Vagina (tissue), 2 donors: ENCODE results near the gene OR10A3.

Source experiments
- POLR2A ChIP-seq, 2 donors: fragments of 450-650 bp; IDR thresholded peaks; one replicate each; pipeline ENCODE4 v1.6.1; 2017; ENCODE audit warnings: antibody characterized with exemption in 2 of 2, mild to moderate bottlenecking in 2 of 2, moderate library complexity in 2 of 2
- POLR2AphosphoS5 ChIP-seq, 2 donors: sonication (generic); formaldehyde crosslinking; IDR thresholded peaks; one replicate each; pipeline ENCODE4 v1.9.0; 2017; ENCODE audit warnings: antibody characterized with exemption in 2 of 2, mild to moderate bottlenecking in 2 of 2, low read depth in 1 of 2; ENCODE audit not compliant: insufficient read depth in 1 of 2
- TF ChIP-seq, protein P1 (sequence below), 3 experiments: fragments of 450-650 bp in 2 of 3; fragments of 200-600 bp in 1 of 3; sonication (generic) in 1 of 3; IDR thresholded peaks; one replicate each; pipeline ENCODE4 v1.5.1; 2017 to 2019; ENCODE audit warnings: antibody characterized with exemption in 3 of 3, mild to moderate bottlenecking in 2 of 3, moderate library complexity in 2 of 3

- TF ChIP-seq, protein P1, sequence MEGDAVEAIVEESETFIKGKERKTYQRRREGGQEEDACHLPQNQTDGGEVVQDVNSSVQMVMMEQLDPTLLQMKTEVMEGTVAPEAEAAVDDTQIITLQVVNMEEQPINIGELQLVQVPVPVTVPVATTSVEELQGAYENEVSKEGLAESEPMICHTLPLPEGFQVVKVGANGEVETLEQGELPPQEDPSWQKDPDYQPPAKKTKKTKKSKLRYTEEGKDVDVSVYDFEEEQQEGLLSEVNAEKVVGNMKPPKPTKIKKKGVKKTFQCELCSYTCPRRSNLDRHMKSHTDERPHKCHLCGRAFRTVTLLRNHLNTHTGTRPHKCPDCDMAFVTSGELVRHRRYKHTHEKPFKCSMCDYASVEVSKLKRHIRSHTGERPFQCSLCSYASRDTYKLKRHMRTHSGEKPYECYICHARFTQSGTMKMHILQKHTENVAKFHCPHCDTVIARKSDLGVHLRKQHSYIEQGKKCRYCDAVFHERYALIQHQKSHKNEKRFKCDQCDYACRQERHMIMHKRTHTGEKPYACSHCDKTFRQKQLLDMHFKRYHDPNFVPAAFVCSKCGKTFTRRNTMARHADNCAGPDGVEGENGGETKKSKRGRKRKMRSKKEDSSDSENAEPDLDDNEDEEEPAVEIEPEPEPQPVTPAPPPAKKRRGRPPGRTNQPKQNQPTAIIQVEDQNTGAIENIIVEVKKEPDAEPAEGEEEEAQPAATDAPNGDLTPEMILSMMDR (IDR thresholded peaks at IDR 0.05): no peak
- TF ChIP-seq POLR2A (IDR thresholded peaks at IDR 0.05): no peak
- no peak for TF ChIP-seq POLR2AphosphoS5 (IDR thresholded peaks at IDR 0.05; ENCODE audit: insufficient read depth in 1 of 2, low read depth in 1 of 2)
Observed at GRCh38 chr11:7896009-7896785, 45.3 kb downstream of the OR10A3 start.
